Subcutaneous abdominal adipose tissue (tissue), 5 donors: ENCODE results near the gene SNAP91.
"Not testable (repeated sequence)": the region's sequence is repeated elsewhere in the genome, so short reads cannot be mapped to it uniquely, and the experiment has no call there.

Experiments
- H3K27ac ChIP-seq: one replicate; pipeline ENCODE4 v1.7.0; 2013; ENCODE audit warnings: low read depth, mild to moderate bottlenecking, inconsistent platforms, low read length, moderate library complexity
- H3K27me3 ChIP-seq, 5 donors: one replicate each; pipeline ENCODE4 v1.7.0; 2013; ENCODE audit warnings: low read length in 5 of 5, inconsistent platforms in 1 of 5; ENCODE audit not compliant: control insufficient read depth in 5 of 5, insufficient read depth in 4 of 5
- H3K36me3 ChIP-seq, 5 donors: one replicate each; pipeline ENCODE4 v1.7.0; 2013; ENCODE audit warnings: low read length in 5 of 5; ENCODE audit not compliant: control insufficient read depth in 5 of 5, insufficient read depth in 5 of 5
- H3K4me1 ChIP-seq, 5 donors: one replicate each; pipeline ENCODE4 v1.7.0; 2013; ENCODE audit warnings: low read length in 5 of 5, mild to moderate bottlenecking in 3 of 5, moderate library complexity in 1 of 5; ENCODE audit not compliant: control insufficient read depth in 5 of 5, insufficient read depth in 5 of 5
- H3K4me3 ChIP-seq, 5 donors: one replicate each; pipeline ENCODE4 v1.7.0; 2013; ENCODE audit warnings: low read length in 5 of 5, low read depth in 1 of 5
- H3K9ac ChIP-seq, 5 donors: one replicate each; pipeline ENCODE4 v1.7.0; 2013; ENCODE audit warnings: low read length in 5 of 5, mild to moderate bottlenecking in 4 of 5, moderate library complexity in 3 of 5
- H3K9me3 ChIP-seq, 5 donors: one replicate each; pipeline ENCODE4 v1.7.0; 2013; ENCODE audit warnings: low read length in 5 of 5; ENCODE audit not compliant: control insufficient read depth in 5 of 5
- donor health status: healthy.
- donor health status: healthy.
- donor health status: healthy.
- donor health status: healthy.
- donor health status: healthy.

The SNAP91 gene, protein sequence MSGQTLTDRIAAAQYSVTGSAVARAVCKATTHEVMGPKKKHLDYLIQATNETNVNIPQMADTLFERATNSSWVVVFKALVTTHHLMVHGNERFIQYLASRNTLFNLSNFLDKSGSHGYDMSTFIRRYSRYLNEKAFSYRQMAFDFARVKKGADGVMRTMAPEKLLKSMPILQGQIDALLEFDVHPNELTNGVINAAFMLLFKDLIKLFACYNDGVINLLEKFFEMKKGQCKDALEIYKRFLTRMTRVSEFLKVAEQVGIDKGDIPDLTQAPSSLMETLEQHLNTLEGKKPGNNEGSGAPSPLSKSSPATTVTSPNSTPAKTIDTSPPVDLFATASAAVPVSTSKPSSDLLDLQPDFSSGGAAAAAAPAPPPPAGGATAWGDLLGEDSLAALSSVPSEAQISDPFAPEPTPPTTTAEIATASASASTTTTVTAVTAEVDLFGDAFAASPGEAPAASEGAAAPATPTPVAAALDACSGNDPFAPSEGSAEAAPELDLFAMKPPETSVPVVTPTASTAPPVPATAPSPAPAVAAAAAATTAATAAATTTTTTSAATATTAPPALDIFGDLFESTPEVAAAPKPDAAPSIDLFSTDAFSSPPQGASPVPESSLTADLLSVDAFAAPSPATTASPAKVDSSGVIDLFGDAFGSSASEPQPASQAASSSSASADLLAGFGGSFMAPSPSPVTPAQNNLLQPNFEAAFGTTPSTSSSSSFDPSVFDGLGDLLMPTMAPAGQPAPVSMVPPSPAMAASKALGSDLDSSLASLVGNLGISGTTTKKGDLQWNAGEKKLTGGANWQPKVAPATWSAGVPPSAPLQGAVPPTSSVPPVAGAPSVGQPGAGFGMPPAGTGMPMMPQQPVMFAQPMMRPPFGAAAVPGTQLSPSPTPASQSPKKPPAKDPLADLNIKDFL

DNA sequence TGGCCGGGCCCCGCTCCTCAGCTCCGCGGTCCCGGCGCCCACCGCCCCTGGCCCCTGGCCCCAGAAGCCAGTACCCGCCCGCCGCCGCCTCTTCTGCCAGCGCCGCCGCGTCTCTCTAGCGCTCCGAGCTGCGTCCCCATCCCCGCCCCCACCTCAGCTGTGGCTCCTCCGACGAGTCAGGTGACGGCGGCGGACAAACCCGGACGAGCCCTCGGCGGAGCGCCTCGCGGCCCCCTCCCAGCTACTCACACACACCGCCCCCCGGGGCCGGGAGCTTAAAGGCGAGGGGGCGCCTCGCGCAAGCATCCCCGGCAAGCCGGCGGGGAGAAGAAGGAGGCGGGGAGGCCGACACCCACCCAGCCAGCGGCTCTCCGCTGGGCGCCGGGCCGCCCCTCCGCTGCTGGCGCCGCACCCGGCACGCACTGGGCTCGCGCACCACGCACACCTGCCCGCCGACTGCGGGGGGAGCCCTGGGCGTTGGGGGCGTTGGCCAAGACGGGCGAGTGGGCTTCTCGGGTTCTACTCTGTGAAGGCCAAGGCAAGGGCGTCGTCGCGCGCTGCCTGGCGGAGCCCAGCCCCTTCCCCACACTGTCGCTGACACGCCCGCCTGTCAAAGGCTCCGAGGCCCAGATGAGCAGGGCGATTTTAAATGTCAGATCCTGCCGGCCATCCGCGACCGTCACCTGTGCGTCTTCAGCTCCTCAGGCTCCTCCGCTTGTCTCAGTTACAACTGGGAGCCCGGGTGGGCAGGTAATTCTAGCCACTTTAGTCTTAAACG, at the start of gene SNAP91:
Gene SNAP91 (minus strand): TSS at position 132 of the 778 bp plus-strand sequence. CDS start 1,174 bp downstream, outside the sequence.
- H3K9me3 ChIP-seq, result peaks cover 0 to 7% (median 0%) of the 10 kb centered on the region in 5 donors
- no peaks in the 10 kb centered on the region for H3K36me3 ChIP-seq
- H3K4me3 ChIP-seq, result peak within 1 kb of the TSS in 4 of 5 donors; percentile 31 to 64 (median 56)
- peaks cover 12 to 25% (median 23%) of the 10 kb centered on the region in 5 donors for H3K27me3 ChIP-seq
- H3K9ac ChIP-seq, result no peak within 1 kb of the TSS
- no peak within 1 kb of the TSS for H3K27ac ChIP-seq
- H3K4me1 ChIP-seq, result peaks cover 0 to 18% (median 16%) of the 10 kb centered on the region in 5 donors

DNA sequence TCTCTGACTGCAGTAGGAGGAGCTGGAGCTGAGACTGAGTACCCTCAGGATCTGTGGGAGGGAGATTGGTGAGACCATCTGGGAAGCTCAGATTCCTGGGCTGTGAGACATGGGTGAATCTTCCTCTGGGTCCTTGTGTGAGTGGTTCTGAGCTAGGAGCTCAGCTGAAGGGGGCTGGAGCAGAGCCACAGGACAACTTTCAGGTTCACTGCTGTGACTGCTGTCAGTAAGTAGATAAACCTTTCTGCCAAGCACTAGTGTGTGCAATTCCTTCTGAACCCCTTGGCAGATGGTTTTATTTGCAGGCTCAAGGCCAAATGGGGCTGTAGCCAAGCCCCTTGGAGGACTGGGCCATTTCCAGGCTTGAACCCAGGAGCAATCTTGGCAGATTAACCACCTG, 49.6 kb upstream of the SNAP91 start:
- Histone ChIP-seq H3K36me3 (no peaks in the 10 kb centered on the region), H3K4me1 (no peaks in the 10 kb centered on the region), H3K9me3 (peaks cover 0 to 25% (median 12%) of the 10 kb centered on the region in 5 donors), H3K4me3 (no peak overlapping the region), H3K27me3 (no peaks in the 10 kb centered on the region), H3K27ac (no peak overlapping the region), H3K9ac (no peak overlapping the region)

DNA sequence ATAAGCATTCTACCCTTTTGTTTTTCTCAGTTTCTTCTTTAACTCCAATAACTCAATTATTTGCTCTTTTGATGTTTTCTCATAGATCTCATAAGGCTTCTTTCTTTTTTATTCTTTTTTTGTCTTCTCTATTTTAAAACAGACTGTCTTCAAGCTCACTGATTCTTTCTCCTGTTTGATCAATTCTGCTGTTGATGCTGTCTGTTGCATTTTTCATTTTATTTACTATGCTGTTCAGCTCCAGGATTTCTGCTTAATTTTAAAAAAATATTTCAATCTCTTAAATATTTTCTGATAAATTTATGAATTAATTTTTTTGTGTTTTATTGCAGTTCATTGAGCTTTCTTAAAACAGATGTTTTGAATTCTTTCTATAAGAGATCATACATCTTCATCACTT, 48.1 kb upstream of the SNAP91 start:
- H3K4me1 ChIP-seq, result no peaks in the 10 kb centered on the region
- H3K9me3 ChIP-seq, result peaks cover 2 to 30% (median 12%) of the 10 kb centered on the region in 5 donors
- no peaks in the 10 kb centered on the region for H3K27me3 ChIP-seq
- H3K9ac ChIP-seq, result no peak overlapping the region
- no peak overlapping the region for H3K27ac ChIP-seq
- H3K4me3 ChIP-seq, result no peak overlapping the region
- no peaks in the 10 kb centered on the region for H3K36me3 ChIP-seq

DNA sequence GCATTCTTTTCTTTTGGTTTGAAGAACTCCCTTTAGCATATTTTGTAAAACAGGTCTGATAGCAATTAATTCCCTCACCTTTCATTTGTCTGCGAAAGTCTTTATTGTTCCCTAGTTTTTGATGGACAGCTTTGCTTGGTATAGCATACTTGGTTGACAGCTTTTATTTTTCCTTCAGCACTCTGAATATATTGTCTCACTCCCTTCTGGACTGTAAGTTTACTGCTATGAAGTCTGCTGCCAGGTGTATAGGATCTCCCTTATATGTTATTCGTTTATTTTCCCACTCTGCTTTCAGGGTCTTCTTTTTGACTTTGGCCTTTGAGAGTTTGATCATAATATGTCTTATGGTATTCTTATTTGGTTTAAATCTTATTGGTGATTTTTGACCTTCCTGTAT, 47.7 kb upstream of the SNAP91 start:
- Histone ChIP-seq H3K9me3 (peaks cover 2 to 30% (median 12%) of the 10 kb centered on the region in 5 donors), H3K4me1 (no peaks in the 10 kb centered on the region), H3K27ac (no peak overlapping the region), H3K36me3 (no peaks in the 10 kb centered on the region), H3K4me3 (no peak overlapping the region), H3K27me3 (no peaks in the 10 kb centered on the region), H3K9ac (no peak overlapping the region)

DNA sequence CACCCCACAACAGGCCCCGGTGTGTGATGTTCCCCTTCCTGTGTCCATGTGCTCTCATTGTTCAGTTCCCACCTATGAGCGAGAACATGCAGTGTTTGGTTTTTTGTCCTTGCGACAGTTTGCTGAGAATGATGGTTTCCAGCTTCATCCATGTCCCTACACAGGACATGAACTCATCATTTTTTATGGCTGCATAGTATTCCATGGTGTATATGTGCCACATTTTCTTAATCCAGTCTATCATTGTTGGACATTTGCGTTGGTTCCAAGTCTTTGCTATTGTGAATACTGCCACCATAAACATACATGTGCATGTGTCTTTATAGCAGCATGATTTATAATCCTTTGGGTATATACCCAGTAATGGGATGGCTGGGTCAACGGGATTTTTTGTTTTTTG, 43.5 kb upstream of the SNAP91 start:
- H3K4me1 ChIP-seq, H3K27ac ChIP-seq, H3K36me3 ChIP-seq, H3K27me3 ChIP-seq, H3K9ac ChIP-seq, H3K4me3 ChIP-seq: not testable (repeated sequence)
- H3K9me3 ChIP-seq, result peaks cover 2 to 16% (median 6%) of the 10 kb centered on the region in 5 donors

DNA sequence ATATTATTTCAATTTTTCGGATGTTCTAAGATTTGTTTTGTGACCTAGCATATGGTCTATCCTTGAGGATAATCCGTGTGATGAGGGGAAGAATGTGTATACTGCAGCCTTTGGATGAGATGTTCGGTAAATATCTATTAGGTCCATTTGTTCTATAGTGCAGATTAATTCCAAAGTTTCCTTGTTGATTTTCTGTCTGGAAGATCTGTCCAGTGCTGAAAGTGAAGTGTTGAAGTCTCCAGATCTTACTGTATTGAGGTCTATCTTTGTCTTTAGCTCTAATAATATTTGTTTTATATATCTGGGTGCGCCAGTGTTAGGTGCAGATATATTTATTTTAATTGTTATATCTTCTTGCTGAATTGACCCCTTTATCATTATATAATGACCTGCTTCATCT, 32.2 kb upstream of the SNAP91 start:
- no peaks in the 10 kb centered on the region for H3K4me1 ChIP-seq
- H3K27me3 ChIP-seq, result no peaks in the 10 kb centered on the region
- no peak overlapping the region for H3K4me3 ChIP-seq
- no peak overlapping the region for H3K9ac ChIP-seq
- no peaks in the 10 kb centered on the region for H3K36me3 ChIP-seq
- H3K27ac ChIP-seq, result no peak overlapping the region
- peaks cover 0 to 5% (median 0%) of the 10 kb centered on the region in 5 donors for H3K9me3 ChIP-seq

DNA sequence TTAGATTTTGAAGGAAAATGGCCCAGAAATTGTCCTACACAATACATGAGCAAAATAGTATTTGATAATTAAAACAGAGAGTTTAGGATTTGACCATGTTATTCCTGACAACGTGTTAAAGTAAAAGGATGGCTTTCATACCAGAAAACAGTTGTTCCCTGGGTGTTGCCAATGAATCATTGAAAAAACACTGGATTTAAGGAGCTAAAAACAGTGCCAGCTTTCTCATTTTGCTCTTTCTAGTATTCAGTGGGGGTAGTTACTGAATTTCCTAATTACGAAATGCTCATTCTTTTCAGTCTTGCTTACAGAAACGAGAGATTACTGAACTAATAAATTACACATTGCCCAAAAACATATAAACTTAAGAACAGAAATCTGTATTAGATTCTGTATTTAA, 26.6 kb upstream of the SNAP91 start:
- H3K27me3 ChIP-seq, result no peaks in the 10 kb centered on the region
- no peaks in the 10 kb centered on the region for H3K4me1 ChIP-seq
- no peaks in the 10 kb centered on the region for H3K36me3 ChIP-seq
- H3K27ac ChIP-seq, result no peak overlapping the region
- H3K9ac ChIP-seq, result no peak overlapping the region
- H3K4me3 ChIP-seq, result no peak overlapping the region
- H3K9me3 ChIP-seq, result peaks cover 0 to 5% (median 0%) of the 10 kb centered on the region in 5 donors

DNA sequence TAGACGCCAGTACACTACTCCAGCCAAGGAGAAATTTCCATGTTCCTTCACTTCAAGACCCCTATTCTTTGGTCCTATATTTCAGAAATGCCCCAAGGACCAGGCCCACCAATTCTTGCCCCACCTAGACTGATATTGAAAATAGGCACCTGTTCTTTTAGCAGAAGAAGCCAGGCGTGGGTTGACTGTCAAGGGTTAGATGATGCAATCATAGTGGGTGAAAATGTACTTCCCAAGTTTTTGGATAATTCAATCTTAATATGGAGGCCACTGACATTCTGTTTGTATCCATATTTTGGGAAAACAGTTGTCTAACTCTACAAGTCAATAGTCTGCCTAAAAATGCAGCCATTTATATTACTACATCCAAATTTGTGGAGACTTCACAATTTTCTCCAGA, 21.0 kb upstream of the SNAP91 start:
- Histone ChIP-seq H3K4me3 (no peak overlapping the region), H3K9me3 (no peaks in the 10 kb centered on the region)

DNA sequence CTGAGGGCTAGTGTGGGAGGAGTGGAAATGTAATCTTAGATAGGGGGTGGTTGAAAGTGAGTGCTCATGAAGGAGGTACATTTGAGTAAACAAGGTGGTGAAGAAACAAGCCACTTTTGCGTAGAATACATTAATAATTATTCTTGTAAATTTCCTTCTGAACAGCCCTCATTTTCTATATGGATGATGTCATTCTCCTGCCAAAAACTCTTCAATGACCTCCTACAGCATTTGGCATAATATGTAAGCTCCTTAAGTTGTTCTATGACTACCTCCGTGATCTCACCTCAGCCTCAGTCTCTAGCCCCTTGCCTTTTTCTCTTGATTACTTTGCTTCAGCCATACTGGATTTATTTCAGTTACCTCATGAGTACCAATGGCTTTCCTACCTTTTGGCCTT, 14.0 kb upstream of the SNAP91 start:
- no peak overlapping the region for H3K9ac ChIP-seq
- H3K36me3 ChIP-seq, result no peaks in the 10 kb centered on the region
- no peaks in the 10 kb centered on the region for H3K4me1 ChIP-seq
- no peak overlapping the region for H3K27ac ChIP-seq
- H3K27me3 ChIP-seq, result no peaks in the 10 kb centered on the region
- H3K4me3 ChIP-seq, result no peak overlapping the region
- no peaks in the 10 kb centered on the region for H3K9me3 ChIP-seq

More for the DNA sequence above, 21.0 kb upstream of the SNAP91 start:
- Histone ChIP-seq H3K36me3 (no peaks in the 10 kb centered on the region), H3K9ac (no peak overlapping the region), H3K27me3 (no peaks in the 10 kb centered on the region), H3K4me1 (no peaks in the 10 kb centered on the region), H3K27ac (no peak overlapping the region)
